DND-41 (cell line): ENCODE measurements around the gene PDGFB.

Experiments used
- CTCF ChIP-seq: IDR thresholded peaks from 2 replicates; pipeline ENCODE4 v1.5.1; 2012; ENCODE audit warnings: borderline replicate concordance, low read length, moderate library complexity, mild to moderate bottlenecking; ENCODE audit not compliant: poor library complexity, severe bottlenecking; ENCODE audit errors: extremely low read depth
- EZH2 ChIP-seq: IDR thresholded peaks from 3 replicates; pipeline ENCODE4 v1.6.1; 2012; ENCODE audit warnings: borderline replicate concordance, low read depth, mild to moderate bottlenecking, moderate library complexity, low read length, inconsistent platforms; ENCODE audit not compliant: severe bottlenecking

GRCh38 chr22:39246690-39247332 is 2.0 kb upstream of the PDGFB start:
- TF ChIP-seq CTCF = no peak
- TF ChIP-seq EZH2 = no peak
